LHCN-M2 (cell line): ENCODE results near the gene TMA7B. TPM values are rescaled to one million over a fixed set of nuclear protein-coding genes. Genes with fewer than 3 reads are reported as not detected.
"Not testable (repeated sequence)": the region's sequence is repeated elsewhere in the genome, so short reads cannot be mapped to it uniquely, and the experiment has no call there.

Experiments
- DNase-seq: peaks from one replicate; pipeline ENCODE4 v3.0.0-alpha.2; 2012; ENCODE audit warnings: low read depth
- total RNA-seq: library from RNA; depleted of rRNA; stranded (reverse); fragments of >200 nt; gene quantifications from 2 replicates; pipeline ENCODE4 v1.2.3, GENCODE V29; 2014

Gene TMA7B
- total RNA-seq, 1 experiment from 2014 or later = not detected

- DNase-seq = no peak
Measured at GRCh38 chr22:39983346-39983745, 23.1 kb downstream of the TMA7B start.

DNA sequence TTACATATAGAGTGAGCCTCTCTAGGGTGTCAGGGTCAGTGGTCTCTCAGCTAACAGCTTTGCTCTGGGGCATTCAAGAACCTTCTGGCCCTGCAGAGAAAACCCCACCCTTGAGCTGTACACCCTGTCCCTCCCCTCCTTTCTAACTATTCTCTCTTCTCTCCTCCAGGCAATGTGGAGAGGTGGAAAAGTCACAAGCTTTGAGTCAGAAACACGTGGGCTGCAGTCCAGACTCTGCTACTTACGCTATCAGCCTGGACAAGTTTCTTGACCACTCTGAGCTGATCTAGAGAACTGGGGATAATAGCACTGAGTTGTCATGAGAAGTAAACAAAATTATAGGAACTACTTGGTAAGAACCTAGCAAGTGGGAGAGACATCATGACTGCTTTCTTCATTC lies 23.8 kb downstream of the TMA7B start:
- no peak for DNase-seq

- DNase-seq = no peak
Measured at GRCh38 chr22:39984746-39985145, 24.5 kb downstream of the TMA7B start.

DNA sequence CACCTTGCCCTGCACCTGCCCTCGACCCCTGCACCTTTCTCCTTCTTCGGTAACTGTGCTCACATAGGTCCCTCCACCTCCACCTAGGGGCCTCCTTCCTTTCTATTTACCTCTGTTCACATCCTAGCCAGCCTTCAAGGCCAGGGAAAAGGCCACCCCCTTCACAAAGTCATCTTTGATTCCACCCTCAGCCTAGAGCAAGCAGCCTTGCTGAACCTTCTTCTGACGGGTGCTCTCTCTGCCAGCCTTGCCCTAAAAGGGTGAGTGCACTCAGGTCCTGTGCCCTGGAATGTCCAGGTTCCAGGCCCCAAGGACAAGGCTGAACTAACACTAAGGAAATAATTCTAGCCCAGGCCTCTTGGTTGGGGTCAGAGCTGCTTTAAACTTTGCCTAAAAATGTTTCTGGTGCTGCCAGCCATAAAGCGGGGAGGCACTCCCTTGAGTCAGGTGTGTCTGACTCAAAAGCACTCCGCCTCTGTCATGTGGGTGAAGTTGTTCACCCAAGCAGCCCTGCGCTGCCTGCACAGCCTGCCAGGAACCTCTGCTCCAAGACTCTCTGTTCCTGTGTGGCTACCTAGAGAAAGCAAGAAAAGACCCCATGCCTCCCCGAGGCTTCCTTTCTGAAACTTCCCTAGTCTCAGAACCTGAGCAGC lies 25.3 kb downstream of the TMA7B start:
- DNase-seq = no peak

- DNase-seq = no peak
Measured at GRCh38 chr22:39988386-39989114, 28.4 kb downstream of the TMA7B start.

GRCh38 chr22:39989633-39990032 lies 29.4 kb downstream of the TMA7B start:
- no peak for DNase-seq

DNA sequence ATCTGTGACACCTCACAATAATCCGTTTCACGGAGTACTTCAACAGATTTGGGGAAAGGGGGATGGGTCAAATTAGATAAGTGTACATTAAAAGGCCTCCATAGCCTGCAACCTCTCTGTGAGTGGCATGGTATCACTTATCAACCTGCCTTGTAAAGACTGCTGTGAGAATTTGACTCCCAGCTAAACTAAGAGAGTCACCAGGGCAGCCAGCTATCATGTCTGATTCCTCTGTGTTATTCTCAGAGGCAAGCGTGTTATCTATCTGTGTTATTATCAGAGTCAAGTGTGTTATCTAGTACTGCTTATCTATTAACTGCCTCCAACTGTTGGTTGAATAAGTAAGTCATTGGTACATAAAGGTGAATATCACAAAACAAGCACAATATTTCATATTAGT lies 30.5 kb downstream of the TMA7B start:
- no peak for DNase-seq

DNA sequence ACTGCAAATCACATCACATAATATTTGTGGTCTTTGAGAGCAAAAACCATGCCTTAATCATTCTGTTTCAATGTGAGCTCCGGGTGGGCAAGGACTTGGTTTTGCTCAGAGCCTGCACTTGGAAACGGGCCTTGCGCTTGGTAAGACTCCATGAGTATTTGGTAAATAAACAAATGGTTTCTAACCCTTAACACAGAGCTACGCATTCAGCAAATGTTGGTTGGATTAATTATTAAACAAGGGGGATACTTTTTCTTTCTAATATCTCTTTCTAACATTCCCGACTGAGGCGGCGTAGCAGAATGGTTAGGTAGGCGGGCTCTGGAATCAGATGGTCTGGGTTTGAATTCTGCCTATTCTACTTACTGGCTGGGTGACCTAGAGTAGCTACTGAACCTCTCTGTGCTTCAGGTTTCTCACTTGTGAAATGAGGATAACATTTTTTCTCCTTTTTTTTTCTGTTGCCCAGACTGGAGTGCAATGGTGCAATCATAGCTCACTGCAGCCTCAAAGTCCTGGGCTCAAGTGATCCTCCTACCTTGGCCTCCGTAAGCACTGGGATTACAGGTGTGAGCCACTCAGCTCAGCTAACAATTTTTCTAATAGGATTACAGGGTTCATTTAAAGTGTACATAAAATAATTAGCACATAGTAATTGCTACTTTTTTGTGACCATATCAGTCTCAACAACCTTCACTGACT lies 31.1 kb downstream of the TMA7B start:
- DNase-seq = no peak

DNA sequence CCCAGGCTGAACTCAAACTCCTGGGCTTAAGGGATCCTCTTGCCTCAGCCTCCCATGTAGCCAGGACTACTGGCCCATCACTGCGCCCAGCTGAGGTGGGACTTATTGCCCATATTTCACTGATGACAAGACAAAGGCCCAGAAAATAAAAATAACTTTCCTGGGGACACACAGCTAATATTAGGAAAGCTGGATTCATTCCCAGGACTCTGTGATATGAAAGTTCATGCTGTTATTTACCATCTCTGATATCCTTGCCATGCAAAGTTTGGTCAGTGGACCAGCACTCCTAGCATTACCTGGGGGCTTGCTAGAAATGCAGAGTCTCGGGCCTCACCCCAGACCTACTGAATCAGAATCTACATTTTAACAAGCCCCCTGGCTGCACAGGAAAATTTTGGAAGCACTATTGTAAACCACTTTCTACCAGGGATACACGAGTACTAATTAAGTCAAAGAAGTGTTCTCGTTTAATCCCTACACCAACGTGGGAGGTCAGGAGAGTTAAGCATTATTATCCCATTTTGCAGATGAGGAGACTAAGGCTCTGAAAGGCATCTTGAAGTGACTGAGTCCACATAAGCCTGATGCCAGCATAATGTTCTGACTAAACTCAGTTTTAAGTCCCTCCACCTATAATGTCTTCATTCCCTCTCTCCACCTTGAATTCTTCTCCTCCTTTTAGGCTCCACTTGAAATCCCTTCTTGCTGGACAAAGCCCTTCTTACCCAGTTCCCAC lies 32.1 kb downstream of the TMA7B start:
- DNase-seq = no peak

DNA sequence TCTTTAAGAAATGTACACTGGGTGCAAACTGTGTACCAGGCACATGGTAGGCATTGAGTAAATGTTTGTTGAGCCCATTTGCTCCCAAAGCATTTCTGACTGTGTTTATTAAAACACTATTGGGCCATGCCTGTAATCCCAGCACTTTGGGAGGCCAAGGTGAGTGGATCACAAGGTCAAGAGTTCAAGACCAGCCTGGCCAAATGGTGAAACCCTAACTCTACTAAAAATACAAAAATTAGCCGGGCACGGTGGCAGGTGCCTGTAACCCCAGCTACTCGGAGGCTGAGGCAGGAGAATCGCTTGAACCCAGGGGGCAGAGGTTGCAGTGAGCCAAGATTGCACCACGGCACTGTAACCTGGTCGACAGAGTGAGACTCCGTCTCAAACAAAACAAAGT lies 32.7 kb downstream of the TMA7B start:
- not testable (repeated sequence) for DNase-seq

DNA sequence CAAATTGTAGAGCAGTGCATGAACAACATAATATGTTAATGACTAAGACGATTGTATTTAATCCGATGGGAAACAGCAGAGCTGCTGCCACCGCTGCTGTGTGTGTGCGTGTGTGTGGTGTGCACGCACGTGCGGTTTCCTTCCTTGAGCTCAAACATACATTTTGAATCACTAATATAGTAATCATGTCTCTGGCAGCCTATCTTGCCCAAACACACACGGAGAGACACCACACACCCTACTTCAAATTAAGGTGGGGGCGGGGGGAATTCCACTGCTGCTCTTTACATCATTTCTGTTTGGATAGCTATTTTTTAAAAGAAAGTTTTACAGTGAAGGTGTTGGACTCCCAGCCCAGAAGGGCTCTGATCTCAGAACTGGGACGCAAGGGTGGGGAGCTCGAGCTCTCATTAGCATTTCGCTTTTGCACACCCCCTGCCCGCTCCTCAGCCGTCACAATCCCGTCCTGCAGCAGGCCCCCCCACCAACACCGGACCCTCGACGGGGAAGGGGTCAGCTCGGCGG lies 33.9 kb downstream of the TMA7B start:
- DNase-seq = no peak

- no peak for DNase-seq
Measured at GRCh38 chr22:39994566-39995392, 34.6 kb downstream of the TMA7B start, which contains the start of gene FAM83F. FAM83F (plus strand) TSS chr22:39994954; CDS start chr22:39995043, 89 bp downstream.

- no peak for DNase-seq
Measured at GRCh38 chr22:39995393-39996252, 35.4 kb downstream of the TMA7B start.

GRCh38 chr22:39996732-39997131 lies 36.5 kb downstream of the TMA7B start:
- no peak for DNase-seq

DNA sequence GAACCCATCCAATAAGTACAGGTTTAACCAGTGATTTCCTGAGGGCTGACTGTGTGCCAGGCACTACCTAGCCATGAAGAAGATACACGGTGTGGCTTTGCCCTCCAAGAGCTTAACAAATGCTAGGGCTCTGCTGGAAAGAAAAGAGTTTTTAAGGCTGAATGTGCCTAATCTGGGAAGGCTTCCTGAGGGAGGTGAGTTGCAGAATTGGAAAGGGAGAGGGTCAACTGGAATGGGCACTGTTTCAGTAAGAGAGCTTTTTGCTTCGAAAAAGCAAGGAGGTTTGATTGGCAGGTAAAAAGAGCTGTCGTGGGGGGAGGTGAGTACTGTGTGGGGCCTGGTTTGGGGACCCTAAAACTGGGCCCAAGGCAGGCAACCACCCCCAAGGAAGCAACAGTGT lies 37.2 kb downstream of the TMA7B start:
- DNase-seq = no peak

DNA sequence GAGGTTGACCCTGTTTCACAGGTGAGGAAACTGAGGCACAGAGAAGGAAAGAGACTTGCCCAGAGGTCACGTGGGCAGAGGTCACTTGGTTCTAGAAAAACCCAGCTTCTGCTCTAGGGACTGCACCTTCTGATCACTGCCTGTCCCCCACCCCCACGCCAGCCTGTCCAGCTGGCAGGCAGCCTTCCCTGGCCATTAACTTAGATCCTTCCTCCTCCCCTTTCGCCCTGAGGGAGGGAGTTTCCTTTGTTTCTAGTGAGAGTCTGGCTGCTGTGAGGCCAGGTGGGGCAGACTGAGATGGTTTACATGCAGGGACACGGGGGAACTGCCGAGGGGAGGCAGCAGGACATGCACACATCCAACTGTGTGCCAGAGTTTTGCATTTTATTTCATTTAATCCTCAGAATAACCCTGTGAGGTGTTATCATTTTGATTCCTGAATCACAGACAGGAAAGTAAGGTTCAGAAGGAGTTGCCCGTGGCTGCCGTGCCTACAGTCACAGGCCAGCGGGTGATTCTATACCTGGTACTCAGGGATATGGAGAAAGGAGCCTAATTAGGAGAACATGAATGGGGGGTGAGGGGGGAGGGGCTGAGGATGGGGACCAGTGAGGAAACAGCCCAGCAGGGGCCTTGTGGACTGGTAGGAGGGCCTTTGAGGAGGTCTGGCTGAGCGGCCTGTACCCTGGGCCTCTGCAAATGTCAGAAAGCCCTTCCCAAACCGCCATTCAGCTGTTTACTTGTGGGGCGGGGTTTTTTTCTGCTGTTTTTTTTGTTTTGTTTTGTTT lies 37.9 kb downstream of the TMA7B start:
- DNase-seq = no peak

GRCh38 chr22:39999144-39999757 lies 39.1 kb downstream of the TMA7B start:
- DNase-seq = no peak

GRCh38 chr22:40000171-40000570 lies 40.0 kb downstream of the TMA7B start:
- DNase-seq = no peak

- DNase-seq = no peak
Measured at GRCh38 chr22:40001106-40001505, 40.9 kb downstream of the TMA7B start.
